HEK293 (cell line): ENCODE results near the gene PI16.
A peak's percentile ranks its signal among the peaks of the same experiment; 100 is the strongest.

Experiments used
- CTCF ChIA-PET: fragments of 350-600 bp; formaldehyde crosslinking; extraction: SDS; loops from one replicate; lab custom pipeline; 2021; ENCODE audit warnings: antibody characterized with exemption; lab: Yijun Ruan, JAX
- POLR2A ChIA-PET: fragments of 300-600 bp; formaldehyde crosslinking; extraction: SDS; loops from one replicate; lab custom pipeline; 2020; ENCODE audit warnings: antibody characterized with exemption, inconsistent platforms; lab: Yijun Ruan, JAX
- H3K27ac ChIP-seq: fragments of 200-500 bp; sonication (Bioruptor generic); 2 replicates; pipeline ENCODE4 v1.5.1; 2014; ENCODE audit warnings: low read depth, low read length, control low read depth, inconsistent platforms; ENCODE audit errors: extremely low read depth
- H3K36me3 ChIP-seq, 2 experiments: fragments of 200-500 bp in 1 of 2; sonication (Bioruptor generic) in 1 of 2; 1 replicate in 1 of 2; 2 replicates in 1 of 2; pipeline ENCODE4 v1.5.1; 2014 to 2017; ENCODE audit warnings: inconsistent platforms in 2 of 2, low read length in 2 of 2; ENCODE audit not compliant: control insufficient read depth in 2 of 2, insufficient read depth in 1 of 2
- H3K4me1 ChIP-seq: fragments of 200-500 bp; sonication (Bioruptor generic); 2 replicates; pipeline ENCODE4 v1.5.1; 2014; ENCODE audit warnings: mild to moderate bottlenecking, low read length, inconsistent platforms; ENCODE audit not compliant: control insufficient read depth, insufficient read depth
- H3K4me3 ChIP-seq: 2 replicates; pipeline ENCODE4 v1.5.1; 2011; ENCODE audit warnings: low read depth, mild to moderate bottlenecking, control low read depth, low read length, moderate library complexity
- H3K9me3 ChIP-seq: fragments of 200-500 bp; sonication (Bioruptor generic); 2 replicates; pipeline ENCODE4 v1.5.1; 2014; ENCODE audit warnings: low read depth, low read length, inconsistent platforms; ENCODE audit not compliant: control insufficient read depth, insufficient read depth
- HIC1 ChIP-seq: fragments of 450-650 bp; formaldehyde crosslinking; IDR thresholded peaks from 2 replicates; pipeline ENCODE4 v1.5.1; 2016; ENCODE audit warnings: missing biosample characterization, missing genetic modification characterization
- HOXC10 ChIP-seq: sonication (generic); formaldehyde crosslinking; IDR thresholded peaks from 2 replicates; pipeline ENCODE4 v1.8.1; 2023; ENCODE audit warnings: mild to moderate bottlenecking, missing genetic modification reagents
- INSM2 ChIP-seq: fragments of 450-650 bp; formaldehyde crosslinking; IDR thresholded peaks from 2 replicates; pipeline ENCODE4 v1.5.1; 2016; ENCODE audit warnings: missing biosample characterization, missing genetic modification characterization
- KLF16 ChIP-seq: fragments of 450-650 bp; formaldehyde crosslinking; IDR thresholded peaks from 2 replicates; pipeline ENCODE4 v1.5.1; 2017; ENCODE audit warnings: missing biosample characterization, missing genetic modification characterization
- PRDM10 ChIP-seq: fragments of 450-650 bp; formaldehyde crosslinking; IDR thresholded peaks from 2 replicates; pipeline ENCODE4 v1.5.1; 2016; ENCODE audit warnings: missing biosample characterization, missing genetic modification characterization
- ZBTB26 ChIP-seq: fragments of 450-650 bp; formaldehyde crosslinking; optimal IDR thresholded peaks from 2 replicates; pipeline ENCODE3; 2016; ENCODE audit warnings: missing biosample characterization, mild to moderate bottlenecking, missing genetic modification characterization
- ZNF174 ChIP-seq: fragments of 450-650 bp; formaldehyde crosslinking; IDR thresholded peaks from 2 replicates; pipeline ENCODE4 v1.5.0; 2017; ENCODE audit warnings: missing biosample characterization, mild to moderate bottlenecking, missing genetic modification characterization
- ZNF24 ChIP-seq: fragments of 450-650 bp; formaldehyde crosslinking; IDR thresholded peaks from 2 replicates; pipeline ENCODE4 v1.5.1; 2016; ENCODE audit warnings: missing biosample characterization, missing genetic modification characterization
- ZNF266 ChIP-seq: fragments of 450-650 bp; formaldehyde crosslinking; IDR thresholded peaks from 2 replicates; pipeline ENCODE4 v1.5.1; 2016; ENCODE audit warnings: missing biosample characterization, missing genetic modification characterization, low read depth
- ZNF394 ChIP-seq: fragments of 450-650 bp; formaldehyde crosslinking; IDR thresholded peaks from 2 replicates; pipeline ENCODE4 v1.5.1; 2016; ENCODE audit warnings: missing biosample characterization, missing genetic modification characterization, mild to moderate bottlenecking, moderate library complexity, borderline replicate concordance
- ZNF416 ChIP-seq: fragments of 450-650 bp; formaldehyde crosslinking; IDR thresholded peaks from 2 replicates; pipeline ENCODE4 v1.5.1; 2016; ENCODE audit warnings: missing biosample characterization, missing genetic modification characterization
- ZNF510 ChIP-seq: fragments of 450-650 bp; formaldehyde crosslinking; IDR thresholded peaks from 2 replicates; pipeline ENCODE4 v1.5.1; 2018; ENCODE audit warnings: mild to moderate bottlenecking, missing genetic modification characterization, missing biosample characterization; ENCODE audit not compliant: insufficient replicate concordance
- ZNF548 ChIP-seq: fragments of 450-650 bp; formaldehyde crosslinking; IDR thresholded peaks from 2 replicates; pipeline ENCODE4 v1.5.1; 2016; ENCODE audit warnings: missing biosample characterization, missing genetic modification characterization
- ZNF654 ChIP-seq: fragments of 450-650 bp; formaldehyde crosslinking; IDR thresholded peaks from 2 replicates; pipeline ENCODE4 v1.5.1; 2016; ENCODE audit warnings: low read depth, missing biosample characterization, missing genetic modification characterization
- ZSCAN16 ChIP-seq: fragments of 450-650 bp; formaldehyde crosslinking; IDR thresholded peaks from 2 replicates; pipeline ENCODE4 v1.5.1; 2016; ENCODE audit warnings: missing biosample characterization, missing genetic modification characterization

The PI16 gene

GRCh38 chr6:36969240-36969691, 14.7 kb downstream of the PI16 start (continued):
- TF ChIP-seq HIC1 (tag by site-specific recombination), result no peak

- Histone ChIP-seq H3K36me3 (peaks cover 13 to 84% of the 10 kb centered on the region in 2 experiments; a peak in 2 of 3 replicates), H3K4me1 (no peaks in the 10 kb centered on the region), H3K27ac (no peak overlapping the region), H3K4me3 (no peak overlapping the region), H3K9me3 (no peaks in the 10 kb centered on the region)
- TF ChIP-seq KLF16 (tag by site-specific recombination), result no peak
- TF ChIP-seq PRDM10 (tag by site-specific recombination), result peak; percentile 68
- ChIA-PET POLR2A (interaction anchor here (1.1 to 1.6 kb wide), 2 partner anchors 16 kb away, joined by 4 to 6 read pairs; partner anchors contain the start of gene MTCH1), CTCF (interaction anchor here (0.5 to 1.6 kb wide), 2 partner anchors 48 to 65 kb away, joined by 4 read pairs; no protein-coding TSS in a partner anchor)
Observed at GRCh38 chr6:36969988-36970891, 15.7 kb downstream of the PI16 start.

GRCh38 chr6:36970892-36971842, 16.6 kb downstream of the PI16 start:
- no peak overlapping the region for H3K4me3 ChIP-seq
- H3K36me3 ChIP-seq, result peaks cover 13 to 93% of the 10 kb centered on the region in 2 experiments; a peak in 2 of 3 replicates
- no peak overlapping the region for H3K27ac ChIP-seq
- ChIA-PET POLR2A (interaction anchor here (1.1 kb wide), 1 partner anchor 15 kb away, joined by 4 read pairs; the partner anchor contains the start of gene MTCH1), CTCF (interaction anchor here (0.5 to 1.8 kb wide), 3 partner anchors 47 to 355 kb away, joined by 3 to 4 read pairs (median 4); no protein-coding TSS in a partner anchor)
- H3K4me1 ChIP-seq, result no peaks in the 10 kb centered on the region
- H3K9me3 ChIP-seq, result no peaks in the 10 kb centered on the region
- no peak for TF ChIP-seq ZNF510 (tag by site-specific recombination)
- TF ChIP-seq INSM2 (tag by site-specific recombination), result no peak
- no peak for TF ChIP-seq ZNF654 (tag by site-specific recombination)
- no peak for TF ChIP-seq ZBTB26
- TF ChIP-seq ZNF266 (tag by site-specific recombination), result no peak
- no peak for TF ChIP-seq ZNF416 (tag by site-specific recombination)
- TF ChIP-seq ZNF548 (tag by site-specific recombination), result no peak
- 0 out of 2 replicates have a peak, but pooled peaks have one; percentile 11 for TF ChIP-seq ZNF394 (tag by site-specific recombination)
- no peak for TF ChIP-seq ZSCAN16 (tag by site-specific recombination)
- TF ChIP-seq ZNF174, result no peak
- no peak for TF ChIP-seq HOXC10 (CRISPR knock-in tag)
- no peak for TF ChIP-seq ZNF24
